Loucy (cell line): ENCODE measurements around the gene COL5A1.

Experiments used
- H2AFZ ChIP-seq: fragments of 200-600 bp; sonication (generic); 2 replicates; pipeline ENCODE4 v1.6.0; 2016; ENCODE audit warnings: antibody characterized with exemption, mild to moderate bottlenecking, low read length, moderate library complexity
- H3F3A ChIP-seq: fragments of 200-600 bp; 2 replicates; pipeline ENCODE4 v1.6.0; 2016; ENCODE audit warnings: antibody characterized with exemption, low read depth, mild to moderate bottlenecking
- H3K27me3 ChIP-seq: fragments of 200-600 bp; sonication (generic); 2 replicates; pipeline ENCODE4 v1.6.1; 2014; ENCODE audit warnings: low read length, mild to moderate bottlenecking; ENCODE audit not compliant: insufficient read depth, poor library complexity, severe bottlenecking
- H3K36me3 ChIP-seq: fragments of 200-600 bp; sonication (generic); 2 replicates; pipeline ENCODE4 v1.6.1; 2016; ENCODE audit warnings: low read length; ENCODE audit not compliant: insufficient read depth
- H3K4me1 ChIP-seq: fragments of 200-600 bp; sonication (generic); 2 replicates; pipeline ENCODE4 v1.5.1; 2014; ENCODE audit warnings: low read length, mild to moderate bottlenecking; ENCODE audit not compliant: insufficient read depth, poor library complexity, severe bottlenecking
- H3K4me2 ChIP-seq: fragments of 200-600 bp; sonication (generic); 2 replicates; pipeline ENCODE4 v1.6.0; 2014; ENCODE audit warnings: antibody characterized with exemption, low read length, low read depth, mild to moderate bottlenecking; ENCODE audit not compliant: poor library complexity, severe bottlenecking
- H3K4me3 ChIP-seq: fragments of 200-600 bp; sonication (generic); 2 replicates; pipeline ENCODE4 v1.5.1; 2014; ENCODE audit warnings: low read length, mild to moderate bottlenecking, mixed read lengths; ENCODE audit not compliant: poor library complexity, severe bottlenecking
- H3K79me2 ChIP-seq: fragments of 200-600 bp; sonication (generic); 2 replicates; pipeline ENCODE4 v1.6.1; 2014; ENCODE audit warnings: low read length; ENCODE audit not compliant: insufficient read depth
- H3K9ac ChIP-seq: fragments of 200-600 bp; sonication (generic); 2 replicates; pipeline ENCODE4 v1.6.0; 2014; ENCODE audit warnings: mild to moderate bottlenecking, low read depth, low read length, moderate library complexity; ENCODE audit not compliant: poor library complexity, severe bottlenecking
- H3K9me2 ChIP-seq: fragments of 200-600 bp; sonication (generic); replicated peaks from 2 replicates; pipeline ENCODE4 v1.6.1; 2016; ENCODE audit warnings: low read depth, low read length, mixed read lengths
- H3K9me3 ChIP-seq: fragments of 200-600 bp; sonication (generic); 2 replicates; pipeline ENCODE4 v1.6.1; 2014; ENCODE audit warnings: mild to moderate bottlenecking, antibody characterized with exemption, low read length, low read depth; ENCODE audit not compliant: insufficient read depth
- H4K20me1 ChIP-seq: fragments of 200-600 bp; sonication (generic); 2 replicates; pipeline ENCODE4 v1.6.0; 2014; ENCODE audit warnings: antibody characterized with exemption, low read length, mild to moderate bottlenecking; ENCODE audit not compliant: insufficient read depth, poor library complexity, severe bottlenecking
- EZH2phosphoT487 ChIP-seq: fragments of 200-600 bp; IDR thresholded peaks from 2 replicates; pipeline ENCODE4 v1.6.1; 2018; ENCODE audit warnings: antibody characterized with exemption, mild to moderate bottlenecking, moderate library complexity, borderline replicate concordance
- TF ChIP-seq, protein P1 (sequence below): fragments of 200-600 bp; sonication (generic); conservative IDR thresholded peaks from 2 replicates; pipeline ENCODE4 v1.5.1; 2014; ENCODE audit warnings: mild to moderate bottlenecking, antibody characterized with exemption, low read length

The COL5A1 gene

DNA sequence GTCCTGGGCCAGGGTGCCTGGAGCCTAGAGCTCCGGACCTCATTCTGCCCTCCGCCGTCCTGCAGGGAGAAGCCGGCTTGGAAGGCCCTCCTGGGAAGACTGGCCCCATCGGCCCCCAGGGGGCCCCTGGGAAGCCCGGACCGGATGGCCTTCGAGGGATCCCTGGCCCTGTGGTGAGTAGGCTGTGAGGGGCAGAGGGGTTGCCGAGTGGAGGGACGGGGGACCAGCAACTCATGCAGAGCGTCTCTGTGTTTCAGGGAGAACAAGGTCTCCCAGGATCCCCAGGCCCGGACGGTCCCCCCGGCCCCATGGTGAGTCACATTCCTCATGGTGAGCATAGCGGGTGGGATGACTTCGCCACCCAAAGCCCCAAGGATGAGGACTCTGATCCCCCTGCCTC, 177.0 kb downstream of the COL5A1 start:
- no peak overlapping the region for H2AFZ ChIP-seq
- TF ChIP-seq, protein P1, sequence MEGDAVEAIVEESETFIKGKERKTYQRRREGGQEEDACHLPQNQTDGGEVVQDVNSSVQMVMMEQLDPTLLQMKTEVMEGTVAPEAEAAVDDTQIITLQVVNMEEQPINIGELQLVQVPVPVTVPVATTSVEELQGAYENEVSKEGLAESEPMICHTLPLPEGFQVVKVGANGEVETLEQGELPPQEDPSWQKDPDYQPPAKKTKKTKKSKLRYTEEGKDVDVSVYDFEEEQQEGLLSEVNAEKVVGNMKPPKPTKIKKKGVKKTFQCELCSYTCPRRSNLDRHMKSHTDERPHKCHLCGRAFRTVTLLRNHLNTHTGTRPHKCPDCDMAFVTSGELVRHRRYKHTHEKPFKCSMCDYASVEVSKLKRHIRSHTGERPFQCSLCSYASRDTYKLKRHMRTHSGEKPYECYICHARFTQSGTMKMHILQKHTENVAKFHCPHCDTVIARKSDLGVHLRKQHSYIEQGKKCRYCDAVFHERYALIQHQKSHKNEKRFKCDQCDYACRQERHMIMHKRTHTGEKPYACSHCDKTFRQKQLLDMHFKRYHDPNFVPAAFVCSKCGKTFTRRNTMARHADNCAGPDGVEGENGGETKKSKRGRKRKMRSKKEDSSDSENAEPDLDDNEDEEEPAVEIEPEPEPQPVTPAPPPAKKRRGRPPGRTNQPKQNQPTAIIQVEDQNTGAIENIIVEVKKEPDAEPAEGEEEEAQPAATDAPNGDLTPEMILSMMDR, result no peak
- no peak for TF ChIP-seq EZH2phosphoT487
- H3K9me3 ChIP-seq, result no peaks in the 10 kb centered on the region
- H3F3A ChIP-seq, result no peaks in the 10 kb centered on the region
- no peaks in the 10 kb centered on the region for H3K79me2 ChIP-seq
- no peaks in the 10 kb centered on the region for H3K27me3 ChIP-seq
- H3K4me1 ChIP-seq, result no peaks in the 10 kb centered on the region
- no peak overlapping the region for H3K4me2 ChIP-seq
- H3K4me3 ChIP-seq, result no peak overlapping the region
- no peak overlapping the region for H3K9ac ChIP-seq
- H3K36me3 ChIP-seq, result no peaks in the 10 kb centered on the region; the same call in 1 of the 2 replicates
- H3K9me2 ChIP-seq, result no peaks in the 10 kb centered on the region
- no peaks in the 10 kb centered on the region for H4K20me1 ChIP-seq

DNA sequence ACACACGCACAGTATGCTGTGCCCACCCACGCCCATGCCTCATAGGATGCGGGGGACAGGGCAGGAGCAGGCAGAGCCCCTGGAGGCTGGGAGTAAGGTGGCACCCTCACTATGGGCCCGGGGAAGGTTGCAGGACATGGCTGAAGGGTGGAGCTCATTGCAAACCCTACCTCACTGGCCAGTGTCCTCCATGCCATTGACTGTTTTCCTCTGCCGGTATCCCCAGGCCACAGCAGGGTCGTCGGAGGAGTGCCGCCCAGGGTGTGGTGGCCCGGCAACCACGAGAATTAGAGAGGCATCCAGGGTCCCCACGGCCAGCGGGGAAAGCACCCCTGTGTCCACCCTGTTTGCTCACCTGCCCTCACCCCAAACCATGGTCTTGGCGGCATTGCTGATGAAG, 179.3 kb downstream of the COL5A1 start:
- Histone ChIP-seq H3K36me3 (no peaks in the 10 kb centered on the region), H3K79me2 (no peaks in the 10 kb centered on the region), H3F3A (no peaks in the 10 kb centered on the region), H3K9me3 (no peaks in the 10 kb centered on the region), H3K4me1 (no peaks in the 10 kb centered on the region), H3K27me3 (no peaks in the 10 kb centered on the region), H3K9ac (no peak overlapping the region), H3K9me2 (no peaks in the 10 kb centered on the region), H2AFZ (no peak overlapping the region), H4K20me1 (no peaks in the 10 kb centered on the region), H3K4me3 (no peak overlapping the region), H3K4me2 (no peak overlapping the region)
- no peak for TF ChIP-seq EZH2phosphoT487
- TF ChIP-seq, protein P1, result no peak

DNA sequence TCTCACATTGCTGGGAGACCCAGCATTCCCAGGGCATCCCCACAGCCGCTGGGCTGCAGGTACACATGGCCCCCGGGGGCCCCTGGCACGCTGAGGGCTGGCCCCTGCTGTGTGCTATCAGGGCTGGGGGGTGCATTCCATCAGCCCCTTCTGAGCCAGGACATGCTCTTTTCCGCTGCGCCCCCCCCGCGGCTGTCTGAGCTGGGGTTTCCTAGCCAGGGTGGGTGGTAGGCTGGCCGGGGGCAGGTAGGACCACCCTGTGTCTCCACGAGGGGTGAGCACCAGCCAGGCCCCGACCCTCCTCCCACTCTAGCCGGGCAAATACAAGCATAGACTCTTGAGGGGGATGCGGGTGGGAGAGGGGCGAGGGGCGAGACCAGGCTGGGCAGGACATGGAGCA, 180.9 kb downstream of the COL5A1 start:
- H3K4me2 ChIP-seq, result no peak overlapping the region
- H3K9me2 ChIP-seq, result no peaks in the 10 kb centered on the region
- H3K4me3 ChIP-seq, result no peak overlapping the region
- H4K20me1 ChIP-seq, result no peaks in the 10 kb centered on the region
- H3K79me2 ChIP-seq, result no peaks in the 10 kb centered on the region
- no peaks in the 10 kb centered on the region for H3K36me3 ChIP-seq
- H3F3A ChIP-seq, result no peaks in the 10 kb centered on the region
- TF ChIP-seq, protein P1, result no peak
- TF ChIP-seq EZH2phosphoT487, result no peak
- no peak overlapping the region for H2AFZ ChIP-seq
- no peaks in the 10 kb centered on the region for H3K9me3 ChIP-seq
- H3K27me3 ChIP-seq, result no peaks in the 10 kb centered on the region
- no peaks in the 10 kb centered on the region for H3K4me1 ChIP-seq
- H3K9ac ChIP-seq, result no peak overlapping the region
